Cerebellar nuclear complex (tissue), 1 donor: ENCODE data around the gene PIP4K2A.
"Not testable (repeated sequence)": the region's sequence is repeated elsewhere in the genome, so short reads cannot be mapped to it uniquely, and the experiment has no call there.

Experiments
- DNase-seq, 2 experiments: peaks; one replicate each; lab custom pipeline; 2025; lab: John Stamatoyannopoulos, UW

The PIP4K2A gene

GRCh38 chr10:22719406-22720042 lies 5.1 kb upstream of the PIP4K2A start:
- no peak for DNase-seq

GRCh38 chr10:22718659-22719058 lies 4.3 kb upstream of the PIP4K2A start:
- not testable (repeated sequence) for DNase-seq

GRCh38 chr10:22717728-22718127 lies 3.4 kb upstream of the PIP4K2A start:
- DNase-seq = no peak

GRCh38 chr10:22716943-22717342 lies 2.6 kb upstream of the PIP4K2A start:
- no peak for DNase-seq

- DNase-seq = no peak
Measured at GRCh38 chr10:22715290-22715625, 880 bp upstream of the PIP4K2A start.

- no peak for DNase-seq
Measured at GRCh38 chr10:22713853-22714478, 412 bp downstream of the PIP4K2A start.

GRCh38 chr10:22712956-22713852 lies 1.2 kb downstream of the PIP4K2A start:
- DNase-seq = no peak

- DNase-seq = no peak
Measured at GRCh38 chr10:22712211-22712955, 2.0 kb downstream of the PIP4K2A start.

GRCh38 chr10:22711373-22711772 lies 3.0 kb downstream of the PIP4K2A start:
- DNase-seq = no peak

GRCh38 chr10:22710139-22710745 lies 4.1 kb downstream of the PIP4K2A start:
- DNase-seq = no peak

GRCh38 chr10:22708772-22709171 lies 5.6 kb downstream of the PIP4K2A start:
- no peak for DNase-seq

- no peak for DNase-seq
Measured at GRCh38 chr10:22705527-22705926, 8.9 kb downstream of the PIP4K2A start.

- no peak for DNase-seq
Measured at GRCh38 chr10:22704942-22705341, 9.4 kb downstream of the PIP4K2A start.

- DNase-seq = no peak
Measured at GRCh38 chr10:22704471-22704911, 9.9 kb downstream of the PIP4K2A start.

- DNase-seq = no peak
Measured at GRCh38 chr10:22702348-22702747, 12.0 kb downstream of the PIP4K2A start.

GRCh38 chr10:22701132-22701826 lies 13.1 kb downstream of the PIP4K2A start:
- no peak for DNase-seq

- DNase-seq = no peak
Measured at GRCh38 chr10:22700489-22700888, 13.9 kb downstream of the PIP4K2A start.

GRCh38 chr10:22699976-22700375 lies 14.4 kb downstream of the PIP4K2A start:
- no peak for DNase-seq

- no peak for DNase-seq
Measured at GRCh38 chr10:22698941-22699440, 15.4 kb downstream of the PIP4K2A start.

GRCh38 chr10:22697800-22698199 lies 16.6 kb downstream of the PIP4K2A start:
- no peak for DNase-seq

GRCh38 chr10:22697101-22697500 lies 17.3 kb downstream of the PIP4K2A start:
- DNase-seq = no peak
